ENCODE data around the gene ICAM5. TPM values are rescaled to one million over a fixed set of nuclear protein-coding genes. Genes with fewer than 3 reads are reported as not detected.
A peak's percentile ranks its signal among the peaks of the same experiment; 100 is the strongest.

The ICAM5 gene
- total RNA-seq, 1 donor from 2014 or later, result 9.3 TPM

GRCh38 chr19:10266706-10267105 is 23.0 kb upstream of the ICAM5 start:
- Mint-ChIP-seq H3K4me1 (ENCODE audit: low read depth) (peaks cover 15% of the 10 kb centered on the region), H3K36me3 (ENCODE audit: low read depth) (no peaks in the 10 kb centered on the region), H3K27me3 (ENCODE audit: low read depth) (no peaks in the 10 kb centered on the region), H3K27ac (ENCODE audit: unreplicated experiment) (no peak overlapping the region), H3K4me3 (ENCODE audit: unreplicated experiment) (no peak overlapping the region), H3K9me3 (ENCODE audit: low read depth) (no peaks in the 10 kb centered on the region)
- no peak for TF ChIP-seq CTCF (IDR thresholded peaks at IDR 0.05)
- DNase-seq (ENCODE audit: low spot score), result no peak

GRCh38 chr19:10268071-10268470 is 21.7 kb upstream of the ICAM5 start:
- Mint-ChIP-seq H3K4me3 (ENCODE audit: unreplicated experiment) (no peak overlapping the region), H3K27me3 (ENCODE audit: low read depth) (no peaks in the 10 kb centered on the region), H3K27ac (ENCODE audit: unreplicated experiment) (no peak overlapping the region), H3K9me3 (ENCODE audit: low read depth) (no peaks in the 10 kb centered on the region), H3K36me3 (ENCODE audit: low read depth) (no peaks in the 10 kb centered on the region), H3K4me1 (ENCODE audit: low read depth) (peaks cover 13% of the 10 kb centered on the region)
- no peak for TF ChIP-seq CTCF (IDR thresholded peaks at IDR 0.05)
- DNase-seq (ENCODE audit: low spot score), result no peak

GRCh38 chr19:10269333-10270179 is 20.2 kb upstream of the ICAM5 start:
- DNase-seq (ENCODE audit: low spot score), result no peak
- Mint-ChIP-seq H3K9me3 (ENCODE audit: low read depth) (no peaks in the 10 kb centered on the region), H3K4me1 (ENCODE audit: low read depth) (peaks cover 15% of the 10 kb centered on the region), H3K27me3 (ENCODE audit: low read depth) (no peaks in the 10 kb centered on the region), H3K27ac (ENCODE audit: unreplicated experiment) (peak overlapping the region; percentile 59), H3K36me3 (ENCODE audit: low read depth) (peaks cover 1% of the 10 kb centered on the region), H3K4me3 (ENCODE audit: unreplicated experiment) (peak overlapping the region; percentile 58)
- TF ChIP-seq CTCF (IDR thresholded peaks at IDR 0.05), result peak; percentile 94

- Mint-ChIP-seq H3K36me3 (ENCODE audit: low read depth) (peaks cover 1% of the 10 kb centered on the region), H3K9me3 (ENCODE audit: low read depth) (no peaks in the 10 kb centered on the region), H3K4me1 (ENCODE audit: low read depth) (peaks cover 15% of the 10 kb centered on the region), H3K4me3 (ENCODE audit: unreplicated experiment) (peak overlapping the region; percentile 58), H3K27ac (ENCODE audit: unreplicated experiment) (no peak overlapping the region), H3K27me3 (ENCODE audit: low read depth) (no peaks in the 10 kb centered on the region)
- no peak for TF ChIP-seq CTCF (IDR thresholded peaks at IDR 0.05)
- DNase-seq (ENCODE audit: low spot score), result no peak
Measured at GRCh38 chr19:10270180-10270615, 19.6 kb upstream of the ICAM5 start.

DNA sequence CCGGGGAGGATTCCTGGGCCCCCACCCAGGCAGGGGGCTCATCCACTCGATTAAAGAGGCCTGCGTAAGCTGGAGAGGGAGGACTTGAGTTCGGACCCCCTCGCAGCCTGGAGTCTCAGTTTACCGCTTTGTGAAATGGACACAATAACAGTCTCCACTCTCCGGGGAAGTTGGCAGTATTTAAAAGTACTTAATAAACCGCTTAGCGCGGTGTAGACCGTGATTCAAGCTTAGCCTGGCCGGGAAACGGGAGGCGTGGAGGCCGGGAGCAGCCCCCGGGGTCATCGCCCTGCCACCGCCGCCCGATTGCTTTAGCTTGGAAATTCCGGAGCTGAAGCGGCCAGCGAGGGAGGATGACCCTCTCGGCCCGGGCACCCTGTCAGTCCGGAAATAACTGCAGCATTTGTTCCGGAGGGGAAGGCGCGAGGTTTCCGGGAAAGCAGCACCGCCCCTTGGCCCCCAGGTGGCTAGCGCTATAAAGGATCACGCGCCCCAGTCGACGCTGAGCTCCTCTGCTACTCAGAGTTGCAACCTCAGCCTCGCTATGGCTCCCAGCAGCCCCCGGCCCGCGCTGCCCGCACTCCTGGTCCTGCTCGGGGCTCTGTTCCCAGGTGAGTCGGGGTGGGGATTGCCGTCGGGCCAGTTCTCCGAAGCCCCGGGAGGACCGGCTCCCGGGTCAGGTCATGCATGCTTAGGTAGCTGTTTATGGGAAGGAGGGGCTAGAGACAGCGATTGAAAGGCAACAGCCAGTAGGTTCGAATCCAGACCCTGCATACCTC is 18.9 kb upstream of the ICAM5 start, which contains the start of gene ICAM1:
Gene ICAM1 (plus strand): TSS at position 505 of the 779 bp plus-strand sequence. CDS start 40 bp downstream, at position 545.
- Mint-ChIP-seq H3K36me3 (ENCODE audit: low read depth) (peaks cover 1% of the 10 kb centered on the region), H3K4me3 (ENCODE audit: unreplicated experiment) (peak within 1 kb of the TSS; percentile 58), H3K4me1 (ENCODE audit: low read depth) (peaks cover 15% of the 10 kb centered on the region), H3K27me3 (ENCODE audit: low read depth) (no peaks in the 10 kb centered on the region), H3K9me3 (ENCODE audit: low read depth) (no peaks in the 10 kb centered on the region), H3K27ac (ENCODE audit: unreplicated experiment) (peak within 1 kb of the TSS; percentile 12)
- no peak for DNase-seq (ENCODE audit: low spot score)
- peak; percentile 15 for TF ChIP-seq CTCF (IDR thresholded peaks at IDR 0.05)

Data from chondrocyte (in vitro differentiated cells).